Measurements from ENCODE around the gene ATP5PB.

The ATP5PB gene

DNA sequence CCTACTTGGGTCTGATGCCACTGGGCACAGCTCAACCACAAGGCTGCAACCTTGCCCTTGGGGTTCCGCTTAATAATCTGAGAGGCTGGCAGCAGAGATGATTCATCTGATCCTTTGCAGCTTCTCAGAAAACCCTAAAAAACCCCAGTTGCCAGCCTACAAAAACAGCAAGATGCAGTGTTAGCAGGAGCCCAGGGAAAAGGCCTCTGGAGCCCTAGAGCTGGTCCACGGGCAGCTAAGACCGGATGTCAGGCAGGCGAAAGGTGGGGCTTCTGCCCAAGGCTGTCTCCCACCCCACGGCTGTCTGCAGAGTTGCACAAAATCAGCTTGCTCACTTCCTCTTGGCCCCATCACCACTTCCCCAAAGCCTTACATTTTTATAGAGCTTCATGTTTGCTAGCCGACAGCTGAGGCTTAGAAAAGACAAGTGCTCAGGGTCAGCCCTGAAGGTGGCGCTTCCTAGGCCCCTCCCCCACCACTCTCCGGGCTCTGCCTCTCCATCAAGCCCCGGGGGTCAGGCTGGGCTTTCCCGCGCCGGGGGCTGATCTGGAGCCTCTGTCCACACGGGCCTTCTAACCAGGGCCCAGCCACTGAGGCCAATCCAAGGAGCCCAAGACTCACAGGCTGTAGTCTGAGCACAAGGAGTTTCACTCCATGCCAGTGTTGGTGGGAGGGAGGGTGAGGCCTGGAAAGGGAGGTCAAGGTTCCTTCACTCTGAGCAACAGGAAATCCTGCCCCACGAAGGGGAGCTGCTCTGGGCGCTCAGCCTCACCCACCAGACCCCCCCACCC, 58.3 kb downstream of the ATP5PB start:
- DNase-seq (ENCODE audit: low spot score), result peak; percentile 86

DNA sequence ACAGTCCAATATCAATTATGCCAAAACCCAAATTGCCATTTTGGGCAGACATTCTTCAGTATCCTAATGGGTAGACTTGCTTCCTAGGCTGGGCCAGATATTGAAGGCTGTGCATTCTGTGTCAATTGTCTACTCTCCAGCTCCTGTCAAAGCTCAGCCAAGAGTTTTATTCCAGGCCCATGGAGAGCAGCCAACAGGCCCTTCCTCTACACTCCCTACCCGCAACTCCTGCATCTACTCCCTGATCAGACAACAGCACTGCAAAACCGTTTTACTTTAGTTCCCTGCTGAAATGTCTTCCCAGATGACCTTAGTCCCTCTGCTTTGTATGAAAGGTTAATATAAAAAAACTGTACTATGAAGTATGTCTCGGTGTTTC, 60.7 kb downstream of the ATP5PB start:
- DNase-seq (ENCODE audit: low spot score), result no peak

GRCh38 chr1:111511370-111511769, 62.1 kb downstream of the ATP5PB start:
- DNase-seq (ENCODE audit: low spot score), result no peak
